Measurements from ENCODE around the gene TSC22D4. TPM values are rescaled to one million over a fixed set of nuclear protein-coding genes. Genes with fewer than 3 reads are reported as not detected.
"Not testable (repeated sequence)": the region's sequence is repeated elsewhere in the genome, so short reads cannot be mapped to it uniquely, and the experiment has no call there.

Gene TSC22D4
- 25.2 TPM for total RNA-seq

GRCh38 chr7:100478958-100479660, at the start of gene TSC22D4:
TSS of gene TSC22D4 (minus strand) at chr7:100479214. CDS start at chr7:100478038, 1,176 bp downstream.
- DNase-seq, result peak; percentile 98

DNA sequence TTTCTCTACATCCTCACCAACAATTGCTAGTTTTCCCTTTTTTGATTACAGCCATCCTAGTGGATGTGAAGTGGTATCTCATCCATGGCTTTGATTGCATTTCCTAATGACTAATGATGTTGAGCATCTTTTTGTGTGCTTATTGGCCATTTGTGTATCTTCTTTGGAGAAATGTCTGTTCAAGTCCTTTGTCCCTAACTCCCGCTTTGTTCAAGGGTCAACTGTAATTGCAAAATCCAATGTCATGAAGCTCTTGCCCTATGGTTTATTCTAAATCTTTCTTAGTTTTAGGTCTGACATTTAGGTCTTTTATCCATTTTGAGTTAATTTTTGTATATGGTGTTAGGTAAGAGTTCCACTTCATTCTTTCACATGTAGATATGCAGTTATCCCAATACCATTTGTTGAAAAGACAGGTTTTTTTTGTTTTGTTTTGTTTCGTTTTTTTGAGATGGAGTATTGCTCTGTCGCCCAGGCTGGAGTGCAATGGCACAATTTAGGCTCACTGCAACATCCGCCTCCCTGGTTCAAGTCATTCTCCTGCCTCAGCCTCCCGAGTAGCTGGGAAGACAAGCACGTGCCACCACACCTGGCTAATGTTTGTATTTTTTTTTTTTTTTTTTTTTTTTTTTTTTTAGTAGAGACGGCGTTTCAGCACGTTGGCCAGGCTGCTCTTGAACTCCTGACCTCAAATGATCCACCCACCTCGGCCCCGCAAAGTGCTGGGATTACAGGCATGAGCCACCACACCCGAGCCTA, 49.3 kb upstream of the TSC22D4 start:
- not testable (repeated sequence) for DNase-seq

- DNase-seq, result not testable (repeated sequence)
Measured at GRCh38 chr7:100523192-100523591, 44.2 kb upstream of the TSC22D4 start.

GRCh38 chr7:100521909-100522593, 43.0 kb upstream of the TSC22D4 start:
- not testable (repeated sequence) for DNase-seq

DNA sequence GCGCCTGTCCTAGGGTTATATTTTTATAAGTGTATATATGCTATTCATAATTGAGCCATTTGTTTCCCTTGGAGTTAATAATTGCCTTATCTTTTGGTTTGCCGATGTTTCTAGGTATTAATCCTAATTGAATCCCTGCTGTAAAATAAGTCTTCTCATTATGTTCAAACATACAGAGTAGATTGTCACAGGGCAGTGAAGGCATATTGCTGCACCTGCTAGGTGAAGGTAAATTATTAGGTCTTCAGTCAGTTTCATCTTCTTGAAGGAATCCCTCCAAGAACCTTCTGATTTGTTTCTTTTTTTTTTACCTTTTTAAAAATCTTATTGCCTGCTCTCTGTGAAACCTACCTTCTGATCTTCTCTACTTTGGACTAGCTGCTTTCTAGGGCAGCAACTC, 42.1 kb upstream of the TSC22D4 start:
- no peak for DNase-seq

- DNase-seq, result no peak
Measured at GRCh38 chr7:100520138-100520537, 41.1 kb upstream of the TSC22D4 start.

DNA sequence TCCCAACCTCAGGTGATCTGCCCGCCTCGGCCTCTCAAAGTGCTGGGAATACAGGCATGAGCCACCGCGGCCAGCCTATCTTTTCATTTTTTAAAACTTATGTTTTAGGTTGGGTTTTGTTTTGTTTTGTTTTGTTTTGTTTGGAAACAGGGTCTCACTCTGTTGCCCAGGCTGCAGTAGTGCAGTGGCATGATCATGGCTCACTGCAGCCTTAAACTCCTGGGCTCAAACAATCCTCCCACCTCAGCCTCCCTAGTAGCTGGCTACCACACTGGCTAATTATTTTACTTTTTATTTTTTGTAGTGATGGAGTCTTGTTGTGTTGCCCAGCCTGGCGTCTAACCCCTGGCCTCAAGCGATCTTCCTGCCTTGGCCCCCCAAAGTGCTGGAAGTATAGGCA, 40.6 kb upstream of the TSC22D4 start:
- no peak for DNase-seq

DNA sequence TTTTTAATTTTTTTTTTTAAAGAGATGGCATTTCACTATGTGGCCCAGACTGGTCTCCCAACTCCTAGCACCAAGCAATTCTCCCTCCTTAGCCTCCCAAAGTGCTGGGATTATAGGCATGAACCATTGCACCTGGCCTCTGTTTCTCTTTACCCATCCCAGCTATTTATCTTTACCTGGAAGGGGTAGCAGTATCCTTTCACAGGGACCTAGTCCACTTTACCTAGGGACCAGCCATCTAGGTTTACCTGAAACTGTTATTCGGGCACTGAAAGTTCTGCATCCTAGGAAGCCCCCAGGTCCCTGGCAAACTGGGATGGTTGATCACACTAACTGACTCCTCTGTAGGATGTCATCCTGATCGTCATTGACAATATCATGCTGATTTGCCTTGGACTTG, 38.3 kb upstream of the TSC22D4 start:
- no peak for DNase-seq

- peak; percentile 78 for DNase-seq
Measured at GRCh38 chr7:100516135-100516812, 37.3 kb upstream of the TSC22D4 start.

- DNase-seq, result peak; percentile 48
Measured at GRCh38 chr7:100515072-100515532, 36.1 kb upstream of the TSC22D4 start.

DNA sequence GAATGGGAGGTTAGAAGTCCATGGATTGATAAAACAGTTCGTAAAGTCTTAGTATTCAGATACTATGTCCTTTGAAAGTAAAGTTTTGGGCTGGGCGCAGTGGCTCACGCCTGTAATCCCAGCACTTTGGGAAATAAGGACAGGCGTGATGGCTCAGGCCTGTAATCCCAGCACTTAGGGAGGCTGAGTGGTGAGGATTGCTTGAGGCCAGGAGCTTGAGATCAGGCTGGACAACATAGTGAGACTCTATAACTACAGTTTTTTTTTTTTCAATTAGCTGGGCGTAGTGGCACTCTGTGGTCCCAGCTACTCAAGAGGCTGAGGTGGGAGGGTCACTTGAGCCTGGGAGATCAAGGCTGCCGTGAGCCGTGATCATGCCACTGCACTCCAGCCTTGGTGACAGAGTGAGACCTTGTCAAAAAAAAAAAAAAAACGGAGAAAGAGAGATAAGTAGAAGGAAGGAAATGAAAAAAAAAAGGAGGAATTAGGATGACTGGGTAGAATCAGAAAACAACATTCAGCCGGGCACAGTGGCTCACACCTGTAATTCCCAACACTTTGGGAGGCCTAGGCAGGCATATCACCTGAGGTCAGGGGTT, 34.3 kb upstream of the TSC22D4 start:
- DNase-seq, result no peak

- DNase-seq, result no peak
Measured at GRCh38 chr7:100510437-100511239, 31.6 kb upstream of the TSC22D4 start.

GRCh38 chr7:100509231-100509630, 30.2 kb upstream of the TSC22D4 start:
- peak; percentile 83 for DNase-seq

GRCh38 chr7:100506356-100506923, 27.4 kb upstream of the TSC22D4 start:
- DNase-seq, result no peak

DNA sequence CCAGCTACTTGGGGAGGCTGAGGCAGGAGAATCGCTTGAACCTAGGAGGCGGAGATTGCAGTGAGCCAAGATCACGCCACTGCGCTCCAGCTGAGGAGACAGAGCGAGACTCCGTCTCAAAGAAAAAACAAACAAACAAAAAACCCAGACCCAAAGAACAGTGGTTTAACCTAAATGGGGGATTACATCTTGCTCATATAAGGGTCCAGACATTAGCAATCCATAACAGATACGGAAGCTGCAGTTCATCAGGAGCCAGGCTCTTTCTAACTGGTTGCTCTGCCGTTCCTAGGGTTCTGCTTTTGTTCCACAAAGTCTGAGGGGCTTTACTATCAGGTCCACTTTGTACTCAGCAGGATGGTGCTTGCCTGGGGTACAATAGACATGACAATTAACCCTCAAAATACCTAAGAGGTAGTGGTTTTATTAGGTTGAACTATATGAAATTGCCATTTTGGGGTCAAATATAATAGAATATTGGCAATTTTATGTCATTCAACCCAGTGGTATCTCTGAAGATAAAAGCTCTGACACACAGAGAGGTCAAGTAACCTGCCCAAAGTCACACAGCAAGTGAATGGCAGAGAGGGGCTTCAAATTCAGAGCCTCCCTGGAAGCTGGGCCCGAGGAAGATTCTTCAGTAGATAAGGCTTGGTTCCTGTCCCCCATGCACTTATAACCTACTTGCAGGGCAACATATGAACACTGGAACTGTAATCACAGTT, 26.0 kb upstream of the TSC22D4 start:
- no peak for DNase-seq

DNA sequence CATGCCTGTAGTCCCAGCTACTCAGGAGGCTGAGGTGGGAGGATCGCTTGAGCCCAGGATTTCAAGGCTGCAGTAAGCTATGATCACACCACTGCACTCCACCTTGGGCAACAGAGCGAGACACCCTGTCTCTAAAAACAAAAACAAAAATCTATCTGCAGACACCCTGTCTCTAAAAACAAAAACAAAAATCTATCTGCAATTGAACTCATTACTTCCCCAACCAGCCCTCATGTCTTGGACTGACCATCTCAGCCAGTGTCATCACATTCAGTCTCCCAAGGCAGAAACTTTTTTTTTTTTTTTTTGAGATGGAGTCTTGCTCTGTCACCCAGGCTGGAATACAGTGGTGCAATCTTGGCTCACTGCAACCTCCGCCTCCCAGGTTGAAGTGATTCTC, 25.0 kb upstream of the TSC22D4 start:
- not testable (repeated sequence) for DNase-seq

- not testable (repeated sequence) for DNase-seq
Measured at GRCh38 chr7:100500743-100501142, 21.7 kb upstream of the TSC22D4 start.

- DNase-seq, result no peak
Measured at GRCh38 chr7:100496509-100496908, 17.5 kb upstream of the TSC22D4 start.

DNA sequence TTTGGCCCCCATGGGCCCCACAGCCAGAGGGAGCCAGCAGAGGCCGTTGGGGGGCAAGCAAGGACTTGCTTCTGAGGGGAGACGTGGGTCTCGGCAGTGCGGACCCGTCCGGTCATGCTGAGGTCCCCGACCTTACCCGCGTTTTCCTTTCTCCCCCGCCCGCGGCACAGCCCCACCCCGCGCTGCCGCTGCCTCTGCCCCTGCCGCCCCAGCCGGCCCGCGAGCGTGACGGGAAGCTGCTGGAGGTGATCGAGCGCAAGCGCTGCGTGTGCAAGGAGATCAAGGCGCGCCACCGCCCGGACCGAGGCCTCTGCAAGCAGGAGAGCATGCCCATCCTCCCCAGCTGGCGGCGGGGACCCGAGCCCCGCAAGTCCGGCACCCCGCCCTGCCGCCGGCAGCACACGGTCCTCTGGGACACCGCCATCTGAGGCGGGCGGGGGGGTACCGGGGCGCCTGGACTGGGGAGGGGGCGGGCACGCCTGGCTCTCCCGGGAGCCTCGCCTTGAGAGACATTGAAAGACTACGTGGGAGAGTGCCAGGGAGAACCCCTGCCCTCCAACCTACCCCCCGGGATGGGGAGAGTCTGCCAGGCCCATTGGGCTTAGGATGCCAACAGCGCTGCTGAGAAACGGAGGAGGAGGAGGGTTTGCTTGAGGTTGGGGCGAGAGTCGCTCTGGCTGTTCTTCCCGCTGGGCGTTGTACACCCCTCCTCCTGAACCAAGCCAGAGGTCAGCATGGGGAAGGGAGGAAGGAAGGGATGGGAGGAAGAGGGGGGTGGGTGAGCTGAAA, 14.7 kb upstream of the TSC22D4 start:
- no peak for DNase-seq
